GM18526 (cell line): Measurements from ENCODE around the gene P2RX7.

Source experiments
- POLR2A ChIP-seq: IDR thresholded peaks from 3 replicates; pipeline ENCODE4 v1.6.1; 2011; ENCODE audit not compliant: insufficient read length; ENCODE audit errors: extremely low read depth

P2RX7 gene

GRCh38 chr12:121142171-121142950, 9.7 kb downstream of the P2RX7 start:
- TF ChIP-seq POLR2A, result no peak

GRCh38 chr12:121144416-121144914, 11.8 kb downstream of the P2RX7 start:
- no peak for TF ChIP-seq POLR2A

DNA sequence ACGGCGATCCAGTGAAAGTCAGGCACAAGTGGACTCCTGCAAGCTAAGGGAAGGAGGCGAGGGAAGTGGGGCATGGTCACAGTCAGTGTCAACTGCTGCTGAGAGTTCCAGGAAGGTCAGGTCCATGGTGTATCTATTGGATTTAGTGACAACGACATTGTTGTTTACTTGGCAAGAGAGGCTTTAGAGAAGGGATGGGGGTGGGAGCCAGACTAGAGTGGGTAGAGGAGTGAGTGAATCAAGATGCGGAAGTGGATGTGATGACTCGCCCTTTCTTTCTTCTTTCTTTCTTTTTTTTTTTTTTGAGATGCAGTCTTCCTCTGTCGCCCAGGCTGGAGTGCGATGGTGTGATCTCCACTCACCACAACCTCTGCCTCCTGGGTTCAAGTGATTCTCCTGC, 12.5 kb downstream of the P2RX7 start:
- TF ChIP-seq POLR2A, result no peak

DNA sequence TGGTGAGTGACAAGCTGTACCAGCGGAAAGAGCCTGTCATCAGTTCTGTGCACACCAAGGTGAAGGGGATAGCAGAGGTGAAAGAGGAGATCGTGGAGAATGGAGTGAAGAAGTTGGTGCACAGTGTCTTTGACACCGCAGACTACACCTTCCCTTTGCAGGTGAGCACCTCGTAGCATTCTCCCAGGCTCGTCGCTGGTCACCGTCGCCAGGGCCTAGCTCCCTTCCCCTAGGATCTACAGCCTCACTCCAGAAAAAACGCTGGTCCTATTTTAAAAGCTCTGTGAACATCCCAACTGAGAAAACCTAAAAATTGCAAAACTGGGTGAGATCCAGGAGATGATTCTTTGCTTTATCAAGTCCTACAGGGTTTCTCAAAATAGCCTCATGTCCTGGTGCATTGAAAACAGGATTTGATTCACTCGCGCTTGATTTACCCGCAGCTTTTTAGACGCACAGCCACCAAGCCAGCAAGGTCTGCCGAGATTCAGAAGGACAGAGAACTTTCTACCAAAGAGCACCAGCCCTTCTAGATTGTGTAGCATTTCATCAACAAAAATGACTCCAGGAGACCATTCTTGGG, 22.2 kb downstream of the P2RX7 start:
- TF ChIP-seq POLR2A, result no peak

- TF ChIP-seq POLR2A, result no peak
These were observed 23.7 kb downstream of the P2RX7 start for GRCh38 chr12:121156365-121156764.

GRCh38 chr12:121158085-121158484, 25.4 kb downstream of the P2RX7 start:
- no peak for TF ChIP-seq POLR2A

- no peak for TF ChIP-seq POLR2A
These were observed 27.0 kb downstream of the P2RX7 start for GRCh38 chr12:121159467-121160307.

DNA sequence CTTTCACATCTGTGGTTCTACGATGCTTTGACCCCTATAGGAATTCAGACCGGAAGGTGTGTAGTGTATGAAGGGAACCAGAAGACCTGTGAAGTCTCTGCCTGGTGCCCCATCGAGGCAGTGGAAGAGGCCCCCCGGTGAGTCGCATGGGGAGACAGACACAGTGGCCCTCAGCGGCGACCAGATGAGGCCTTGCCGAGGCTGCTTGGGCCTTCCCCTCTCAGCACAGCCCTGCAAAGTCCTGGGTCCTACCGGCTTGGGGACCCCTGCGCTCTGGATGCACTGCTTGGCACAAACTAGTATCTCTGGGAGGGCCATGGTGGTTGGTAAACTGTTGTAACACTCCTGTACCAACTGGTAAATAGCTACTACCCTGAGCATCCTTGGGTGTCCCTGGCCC, 29.7 kb downstream of the P2RX7 start:
- TF ChIP-seq POLR2A, result no peak

- TF ChIP-seq POLR2A, result no peak
These were observed 30.3 kb downstream of the P2RX7 start for GRCh38 chr12:121162985-121163384.

DNA sequence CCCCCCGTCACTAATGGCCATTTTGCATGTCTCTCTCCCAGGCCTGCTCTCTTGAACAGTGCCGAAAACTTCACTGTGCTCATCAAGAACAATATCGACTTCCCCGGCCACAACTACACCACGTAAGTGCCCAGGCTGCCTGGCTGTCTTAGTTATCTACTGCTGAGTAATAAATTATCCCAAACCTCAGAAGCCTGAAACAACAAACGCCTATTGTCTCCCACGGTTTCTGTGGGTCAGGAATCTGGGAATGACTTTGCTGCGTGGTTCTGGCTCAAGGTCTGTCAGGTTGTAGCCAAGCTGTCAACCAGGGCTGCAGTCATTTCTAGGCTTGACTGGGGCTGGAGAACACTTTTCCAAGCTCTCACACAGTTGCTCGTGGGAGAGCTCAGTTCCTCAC, 32.6 kb downstream of the P2RX7 start:
- no peak for TF ChIP-seq POLR2A

GRCh38 chr12:121166356-121166755, 33.7 kb downstream of the P2RX7 start:
- no peak for TF ChIP-seq POLR2A

GRCh38 chr12:121167232-121167820, 34.6 kb downstream of the P2RX7 start:
- no peak for TF ChIP-seq POLR2A

DNA sequence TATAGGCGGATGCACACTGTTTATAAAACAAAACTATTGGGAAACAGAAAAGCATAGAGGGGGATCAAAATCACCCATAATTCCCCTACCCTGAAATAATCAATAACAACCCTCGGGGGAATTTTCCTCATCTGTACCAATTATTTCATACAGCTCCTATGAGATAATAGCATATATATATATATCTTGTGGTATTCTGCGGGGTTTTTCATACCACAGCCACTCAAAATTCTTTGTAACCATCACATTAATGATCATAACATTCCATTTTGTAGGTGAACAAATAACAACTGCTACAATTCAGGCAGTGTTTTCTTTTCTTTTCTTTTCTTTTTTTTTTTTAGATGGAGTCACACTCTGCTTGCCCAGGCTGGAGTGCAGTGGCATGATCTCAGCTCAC, 35.3 kb downstream of the P2RX7 start:
- no peak for TF ChIP-seq POLR2A

GRCh38 chr12:121170151-121170550, 37.5 kb downstream of the P2RX7 start:
- no peak for TF ChIP-seq POLR2A

DNA sequence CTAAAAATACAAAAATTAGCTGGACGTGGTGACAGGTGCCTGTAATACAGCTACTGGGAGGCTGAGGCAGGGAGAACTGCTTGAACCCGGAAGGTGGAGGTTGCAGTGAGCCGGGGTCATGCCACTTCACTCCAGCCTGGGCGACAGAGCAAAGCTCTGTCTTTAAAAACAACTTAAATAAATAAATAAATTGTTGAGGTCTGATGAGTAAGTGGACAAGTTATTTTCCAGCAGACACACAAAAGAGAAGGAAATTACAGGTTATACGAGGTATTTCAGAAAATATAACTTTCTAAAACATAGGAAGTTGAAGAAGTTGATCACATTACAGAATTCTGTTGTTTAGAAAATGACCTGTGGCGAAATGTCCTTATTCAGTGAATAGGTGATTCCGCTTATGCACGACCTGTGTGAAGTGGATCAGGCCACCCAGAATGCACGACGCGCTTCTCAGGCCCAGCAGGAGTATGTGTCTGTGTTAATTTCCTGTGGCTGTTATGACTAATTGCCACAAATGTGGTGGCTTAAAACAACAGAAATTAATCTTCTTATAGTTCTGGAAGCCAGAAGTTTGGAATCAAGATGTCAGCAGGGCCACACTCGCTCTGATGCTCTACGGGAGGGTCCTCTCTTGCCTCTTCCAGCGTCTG, 38.1 kb downstream of the P2RX7 start:
- TF ChIP-seq POLR2A, result no peak

GRCh38 chr12:121172145-121172544, 39.5 kb downstream of the P2RX7 start:
- no peak for TF ChIP-seq POLR2A
